Fibroblast of skin of scalp (primary cell): ENCODE data around the gene ABCC6.
"Not testable (repeated sequence)": the region's sequence is repeated elsewhere in the genome, so short reads cannot be mapped to it uniquely, and the experiment has no call there.

Experiments
- DNase-seq: peaks from one replicate; pipeline ENCODE4 v3.0.0-alpha.2; 2013

Gene ABCC6

GRCh38 chr16:16223662-16224241 is 458 bp upstream of the ABCC6 start:
- DNase-seq = not testable (repeated sequence)

GRCh38 chr16:16221382-16221781 is 1.9 kb downstream of the ABCC6 start:
- not testable (repeated sequence) for DNase-seq

DNA sequence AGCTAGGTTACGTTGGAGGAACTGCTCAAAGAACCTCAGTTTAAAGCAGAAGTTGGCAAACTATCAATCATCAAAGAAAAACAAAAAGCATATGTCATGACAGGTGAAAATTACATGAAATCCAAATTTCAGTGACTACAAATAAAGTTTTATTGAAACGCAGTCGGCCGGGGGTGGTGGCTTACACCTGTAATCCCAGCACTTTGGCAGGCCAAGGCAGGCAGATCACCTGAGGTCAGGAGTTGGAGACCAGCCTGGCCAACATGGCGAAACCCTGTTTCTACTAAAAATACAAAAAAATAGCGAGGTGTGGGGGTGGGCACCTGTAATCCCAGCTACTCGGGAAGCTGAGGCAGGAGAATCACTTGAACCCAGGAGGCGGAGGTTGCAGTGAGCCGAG is 2.8 kb downstream of the ABCC6 start:
- DNase-seq = not testable (repeated sequence)

DNA sequence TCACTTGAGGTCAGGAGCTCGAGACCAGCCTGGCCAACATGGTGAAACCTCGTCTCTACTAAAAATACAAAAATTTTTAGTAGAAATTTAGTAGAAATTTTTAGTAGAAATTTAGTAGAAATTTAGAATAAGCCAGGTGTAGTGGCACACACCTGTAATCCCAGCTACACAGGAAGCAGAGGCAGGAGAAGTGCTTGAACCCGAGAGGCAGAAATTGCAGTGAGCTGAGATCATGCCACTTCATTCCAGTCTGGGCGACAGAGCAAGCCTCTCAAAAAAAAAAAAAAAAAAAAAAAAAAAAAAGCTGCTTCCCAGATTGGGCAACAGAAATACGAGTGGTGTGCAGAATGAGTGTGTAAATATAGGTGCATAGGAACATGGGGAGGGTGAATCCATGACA is 4.5 kb downstream of the ABCC6 start:
- DNase-seq = not testable (repeated sequence)

GRCh38 chr16:16218349-16218748 is 4.9 kb downstream of the ABCC6 start:
- DNase-seq = not testable (repeated sequence)

DNA sequence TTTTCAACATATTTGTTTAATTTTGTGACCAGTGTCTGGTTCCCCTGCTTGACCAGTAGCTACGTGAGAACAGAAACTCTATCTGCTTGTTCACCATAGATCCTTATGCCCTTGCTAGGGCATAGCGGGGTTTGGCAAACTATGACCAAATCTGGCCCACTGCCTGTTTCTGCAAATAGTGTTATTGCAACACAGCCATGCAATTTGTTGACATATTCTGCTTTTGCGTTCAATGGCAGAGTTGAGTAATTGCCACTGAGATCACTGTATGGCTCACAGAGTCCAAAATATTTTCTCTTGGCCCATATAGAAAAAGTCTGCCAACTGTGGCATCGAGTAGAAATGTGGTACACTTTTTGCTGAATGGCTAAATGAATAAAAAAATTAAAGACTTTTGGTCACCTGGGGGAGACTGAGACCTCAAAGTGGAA is 9.4 kb downstream of the ABCC6 start:
- DNase-seq = not testable (repeated sequence)

- not testable (repeated sequence) for DNase-seq
These were observed 11.9 kb downstream of the ABCC6 start for GRCh38 chr16:16211404-16211803.

- not testable (repeated sequence) for DNase-seq
These were observed 14.8 kb downstream of the ABCC6 start for GRCh38 chr16:16208461-16208860.

- not testable (repeated sequence) for DNase-seq
These were observed 15.4 kb downstream of the ABCC6 start for GRCh38 chr16:16207787-16208334.

- not testable (repeated sequence) for DNase-seq
These were observed 16.1 kb downstream of the ABCC6 start for GRCh38 chr16:16207097-16207786.

GRCh38 chr16:16205864-16206263 is 17.4 kb downstream of the ABCC6 start:
- not testable (repeated sequence) for DNase-seq

DNA sequence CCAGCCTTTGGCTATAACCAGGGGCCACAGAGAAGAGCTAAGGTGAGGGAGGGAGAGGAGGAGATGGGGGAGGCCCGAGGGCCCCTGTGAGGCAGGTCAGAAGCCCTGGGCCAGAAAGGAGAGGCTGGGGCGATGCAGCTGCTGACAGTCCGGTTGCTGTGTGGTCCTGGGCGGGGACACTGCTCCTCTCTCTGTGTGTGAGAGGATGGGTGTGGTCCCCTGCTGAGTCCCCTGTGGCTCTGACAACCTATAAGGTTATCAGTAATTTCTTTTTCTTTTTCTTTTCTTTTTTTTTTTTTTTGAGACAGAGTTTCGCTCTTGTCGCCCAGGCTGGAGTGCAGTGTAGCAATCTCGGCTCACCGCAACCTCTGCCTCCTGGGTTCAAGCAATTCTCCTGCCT is 18.7 kb downstream of the ABCC6 start:
- not testable (repeated sequence) for DNase-seq

GRCh38 chr16:16203494-16203893 is 19.8 kb downstream of the ABCC6 start:
- not testable (repeated sequence) for DNase-seq

- DNase-seq = peak; percentile 54
These were observed 20.7 kb downstream of the ABCC6 start for GRCh38 chr16:16202400-16203143.

DNA sequence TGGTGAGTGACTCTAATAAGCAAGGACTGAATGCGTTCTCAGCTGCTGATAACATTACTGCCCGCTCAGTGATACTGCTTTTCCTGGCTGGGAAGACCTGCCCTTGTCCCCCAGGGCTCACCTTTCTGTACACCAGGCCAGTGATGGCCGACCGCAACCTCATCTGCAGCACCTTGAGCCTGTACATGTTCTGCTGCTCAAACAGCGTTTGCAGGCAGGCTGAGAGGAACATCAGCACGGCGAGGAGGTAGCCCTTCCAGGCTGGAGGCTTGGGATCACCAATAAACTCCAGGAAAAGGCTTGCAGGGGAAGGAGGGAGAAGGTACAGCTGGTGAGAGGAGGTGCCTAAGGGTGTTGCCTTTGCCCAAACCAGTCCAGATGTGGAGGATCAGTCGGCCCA is 21.4 kb downstream of the ABCC6 start:
- DNase-seq = not testable (repeated sequence)

DNA sequence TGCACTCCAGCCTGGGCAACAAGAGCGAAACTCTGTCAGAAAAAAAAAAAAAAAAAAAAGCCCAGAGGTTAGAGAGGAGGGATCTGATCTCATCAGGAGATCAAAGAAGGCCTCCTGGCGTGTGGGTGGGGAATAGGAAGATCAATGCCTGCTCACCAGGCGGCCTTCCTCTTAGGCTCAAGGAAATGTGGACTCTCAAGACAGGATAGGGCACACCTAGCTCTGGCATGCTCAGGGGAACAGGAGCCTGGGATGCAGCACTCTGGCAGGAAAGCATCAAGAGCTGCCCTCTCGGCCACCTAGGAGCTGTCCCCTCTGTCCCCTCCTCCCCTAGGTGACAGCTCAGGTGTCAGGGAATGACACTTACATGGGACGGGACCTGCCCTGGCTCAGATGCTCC is 22.9 kb downstream of the ABCC6 start:
- not testable (repeated sequence) for DNase-seq

- peak; percentile 51 for DNase-seq
These were observed 23.9 kb downstream of the ABCC6 start for GRCh38 chr16:16199428-16199827.

- no peak for DNase-seq
These were observed 25.3 kb downstream of the ABCC6 start for GRCh38 chr16:16197966-16198365.

DNA sequence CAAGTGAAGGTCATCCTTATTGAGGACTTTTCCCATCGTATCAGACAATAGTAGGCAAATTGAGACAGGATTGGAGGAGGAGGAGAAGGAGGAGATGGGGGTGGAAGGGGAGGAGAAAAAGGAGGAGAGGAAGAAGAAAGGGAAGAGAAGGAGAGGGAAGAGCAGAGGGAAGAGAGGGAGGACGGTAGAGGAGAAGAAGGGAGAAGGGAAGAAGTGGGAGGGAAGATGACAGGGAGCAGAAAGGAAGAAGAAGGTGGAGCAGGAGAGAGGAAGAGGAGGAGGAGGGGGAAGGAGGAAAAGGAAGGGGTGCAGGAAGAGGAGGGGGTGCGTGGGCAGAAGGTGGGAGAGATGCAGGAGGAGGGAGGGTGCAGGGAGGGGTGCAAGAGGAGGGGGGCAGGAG is 26.0 kb downstream of the ABCC6 start:
- no peak for DNase-seq

DNA sequence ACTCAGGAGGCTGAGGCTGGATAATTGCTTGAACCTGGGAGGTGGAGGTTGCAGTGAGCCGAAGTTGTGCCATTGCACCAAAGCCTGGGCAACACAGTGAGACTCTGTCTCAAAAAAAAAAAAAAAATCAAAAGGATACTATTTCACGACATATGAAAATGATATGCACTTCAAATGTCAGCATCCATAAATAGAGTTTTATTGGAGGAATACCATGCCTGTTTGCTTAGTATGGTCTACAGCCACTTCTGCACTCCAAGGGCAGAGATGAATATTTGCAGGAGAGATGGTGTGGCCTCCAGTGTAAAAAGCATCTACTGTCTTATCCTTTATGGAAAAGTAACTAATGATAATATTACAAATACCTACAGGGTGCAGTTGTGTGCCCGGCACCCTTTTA is 27.2 kb downstream of the ABCC6 start:
- no peak for DNase-seq

DNA sequence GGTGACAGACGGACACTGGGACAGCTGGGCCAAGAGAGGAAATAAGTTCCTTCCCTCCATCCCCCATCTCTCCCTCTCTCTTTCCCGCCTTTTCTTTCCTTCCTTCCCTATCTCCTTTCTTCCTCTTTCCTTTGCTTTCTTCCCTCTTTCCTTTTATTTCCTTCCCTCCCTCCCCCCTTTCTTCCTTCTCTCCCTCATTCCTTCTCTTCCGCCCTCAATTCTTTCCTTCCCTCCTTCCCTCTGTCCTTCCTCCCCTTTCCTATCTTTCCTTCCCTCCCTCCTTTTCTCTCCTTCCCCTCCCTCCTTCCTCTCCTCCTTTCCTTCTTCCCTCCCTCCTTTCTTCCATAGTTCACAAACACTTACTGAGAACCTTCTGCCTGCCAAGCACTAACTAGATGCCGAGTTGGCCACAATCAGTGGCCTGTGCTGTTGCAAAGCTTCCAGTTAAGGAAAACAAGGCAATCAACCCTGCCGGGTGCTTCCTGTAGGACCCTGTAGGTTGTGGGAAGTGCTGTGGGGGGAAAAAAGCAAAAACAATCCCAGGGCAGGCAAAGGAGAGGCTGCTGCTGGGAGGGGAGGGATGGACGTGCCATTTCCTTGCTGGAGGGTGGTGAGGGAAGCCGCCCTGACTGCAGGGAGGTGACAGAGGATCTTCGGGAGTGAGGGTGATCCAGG is 31.7 kb downstream of the ABCC6 start:
- no peak for DNase-seq

DNA sequence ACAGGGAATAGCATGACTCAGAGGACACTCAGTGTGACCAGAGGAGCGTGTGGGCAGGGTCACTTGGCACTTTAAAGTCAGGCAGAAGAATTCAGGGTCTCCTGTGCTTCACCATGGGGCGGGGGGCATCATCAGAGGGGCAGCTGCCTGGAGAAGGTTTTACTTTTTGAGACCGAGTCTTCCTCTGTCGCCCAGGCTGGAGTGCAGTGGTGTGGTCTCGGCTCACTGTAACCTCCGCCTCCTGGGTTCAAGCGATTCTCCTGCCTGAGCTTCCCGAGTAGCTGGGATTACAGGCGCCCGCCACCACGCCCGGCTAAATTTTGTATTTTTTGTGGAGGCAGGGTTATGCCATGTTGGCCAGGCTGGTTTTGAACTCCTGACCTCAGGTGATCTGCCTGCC is 32.3 kb downstream of the ABCC6 start:
- DNase-seq = not testable (repeated sequence)

DNA sequence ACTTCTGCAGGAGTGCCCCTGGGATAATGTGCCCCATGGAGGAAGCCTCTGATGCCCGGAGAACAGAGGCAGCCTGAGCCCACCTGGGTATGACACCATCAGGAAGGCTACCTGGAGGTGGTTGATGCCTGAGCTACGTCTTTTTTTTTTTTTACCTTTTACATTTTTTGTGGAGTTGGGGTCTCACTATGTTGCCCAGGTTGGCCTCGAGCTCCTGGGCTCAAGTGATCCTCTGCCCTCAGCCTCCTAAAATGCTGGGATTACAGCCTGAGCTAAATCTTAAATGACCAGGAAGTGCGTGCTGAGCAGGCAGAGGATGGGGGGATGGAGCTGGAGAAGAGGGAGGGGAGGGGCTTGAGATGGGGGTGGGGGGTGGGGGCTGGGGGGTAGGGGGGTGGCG is 32.7 kb downstream of the ABCC6 start:
- no peak for DNase-seq
